Measurements from ENCODE around the gene SLC39A8. TPM values are rescaled to one million over a fixed set of nuclear protein-coding genes. Genes with fewer than 3 reads are reported as not detected.
"Not testable (repeated sequence)": the region's sequence is repeated elsewhere in the genome, so short reads cannot be mapped to it uniquely, and the experiment has no call there.

SLC39A8 gene
- 10 to 100 TPM; 56.8 to 76.5 TPM for total RNA-seq

- peak; percentile 89 to 90 for ATAC-seq
- peak; percentile 91 for DNase-seq (ENCODE audit: low spot score)
- H3K36me3 Mint-ChIP-seq = peaks cover 5% of the 10 kb centered on the region
- no peaks in the 10 kb centered on the region for H3K9me3 Mint-ChIP-seq
- H3K4me1 Mint-ChIP-seq (ENCODE audit: low read depth in 2 of 2) = peaks cover 32 to 34% of the 10 kb centered on the region in 2 donors
- H3K27me3 Mint-ChIP-seq = no peaks in the 10 kb centered on the region
- H3K4me3 Mint-ChIP-seq = peak within 1 kb of the TSS; percentile 92
- peak within 1 kb of the TSS; percentile 89 to 90 for H3K27ac Mint-ChIP-seq
Observed at GRCh38 chr4:102344954-102345794, at the start of gene SLC39A8. Gene SLC39A8 (minus strand): TSS chr4:102345482. CDS start chr4:102344662, 820 bp downstream.

DNA sequence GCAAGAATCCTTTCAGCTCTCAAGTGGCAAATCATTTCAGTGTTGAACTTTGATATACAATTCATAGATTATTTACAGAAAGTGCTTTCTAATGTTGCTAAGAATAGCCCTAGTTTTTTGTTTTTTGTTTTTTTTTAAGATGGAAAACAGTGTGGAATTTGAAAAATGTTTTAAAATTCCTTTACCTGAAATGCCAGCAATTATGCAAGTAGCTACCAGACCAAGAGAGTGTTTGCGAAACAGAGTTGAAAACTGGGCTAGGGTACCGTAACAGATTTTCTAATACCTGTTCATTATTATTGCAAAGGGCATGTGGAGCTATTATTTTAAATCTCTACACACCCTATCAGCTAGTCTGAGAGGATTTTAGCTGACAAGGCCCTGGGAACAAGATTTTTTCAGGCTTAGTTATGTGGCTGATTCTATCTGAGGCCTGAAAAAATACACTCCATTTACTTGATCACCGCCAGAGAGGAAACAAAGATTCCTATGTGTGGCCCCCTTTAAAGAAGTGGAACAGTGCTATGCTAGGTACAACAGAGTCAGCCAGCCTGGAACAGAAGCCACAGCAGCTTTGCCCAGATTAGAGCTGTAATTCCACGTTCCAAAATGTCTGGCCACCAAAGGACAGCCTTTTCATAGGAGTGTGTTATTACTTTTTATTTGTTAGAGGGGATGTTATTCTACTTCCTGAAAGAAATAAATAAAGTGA, 46.9 kb upstream of the SLC39A8 start:
- H3K27me3 Mint-ChIP-seq = peaks cover 3 to 10% of the 10 kb centered on the region in 2 donors
- DNase-seq (ENCODE audit: low spot score) (no peak), ATAC-seq (no peak)
- peaks cover 11 to 16% of the 10 kb centered on the region in 2 donors for H3K4me1 Mint-ChIP-seq (ENCODE audit: low read depth in 2 of 2)
- H3K36me3 Mint-ChIP-seq = no peaks in the 10 kb centered on the region
- H3K9me3 Mint-ChIP-seq = no peaks in the 10 kb centered on the region
- H3K27ac Mint-ChIP-seq = peak overlapping the region in 1 of 2 donors; percentile 77
- no peak overlapping the region for H3K4me3 Mint-ChIP-seq

DNA sequence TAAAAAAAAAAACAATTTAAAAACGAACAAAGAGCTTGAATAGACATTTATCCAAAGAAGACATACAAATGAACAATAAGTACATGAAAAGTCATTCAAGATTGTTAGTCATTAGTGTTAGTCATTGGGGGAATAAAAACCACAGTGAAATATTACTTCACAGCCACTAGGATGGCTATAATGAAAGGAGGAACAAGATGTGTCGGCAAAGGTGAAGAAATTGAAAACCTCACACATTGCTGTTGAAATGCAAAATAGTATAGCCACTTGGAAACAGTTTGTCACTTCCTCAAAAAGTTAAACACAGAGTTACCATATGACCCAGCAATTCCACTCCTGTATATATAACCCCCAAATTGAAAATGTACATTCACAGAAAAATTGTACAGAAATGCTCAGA, 45.2 kb upstream of the SLC39A8 start:
- Mint-ChIP-seq H3K9me3 (no peaks in the 10 kb centered on the region), H3K36me3 (no peaks in the 10 kb centered on the region), H3K27ac (peak overlapping the region; percentile 77 to 84), H3K4me1 (ENCODE audit: low read depth in 2 of 2) (peaks cover 11 to 16% of the 10 kb centered on the region in 2 donors), H3K4me3 (peak overlapping the region; percentile 42), H3K27me3 (peaks cover 7 to 18% of the 10 kb centered on the region in 2 donors)
- ATAC-seq (peak; percentile 97 to 98), DNase-seq (ENCODE audit: low spot score) (peak; percentile 63)

GRCh38 chr4:102388611-102389010, 43.3 kb upstream of the SLC39A8 start:
- Mint-ChIP-seq H3K27ac (no peak overlapping the region), H3K27me3 (peaks cover 9 to 18% of the 10 kb centered on the region in 2 donors), H3K9me3 (no peaks in the 10 kb centered on the region), H3K4me1 (ENCODE audit: low read depth in 2 of 2) (peaks cover 11 to 16% of the 10 kb centered on the region in 2 donors), H3K4me3 (no peak overlapping the region), H3K36me3 (no peaks in the 10 kb centered on the region)
- ATAC-seq (no peak), DNase-seq (ENCODE audit: low spot score) (no peak)

GRCh38 chr4:102387552-102388150, 42.4 kb upstream of the SLC39A8 start:
- no peak for DNase-seq (ENCODE audit: low spot score)
- Mint-ChIP-seq H3K27ac (no peak overlapping the region), H3K4me3 (no peak overlapping the region), H3K9me3 (no peaks in the 10 kb centered on the region), H3K4me1 (ENCODE audit: low read depth in 2 of 2) (peaks cover 11 to 16% of the 10 kb centered on the region in 2 donors), H3K36me3 (no peaks in the 10 kb centered on the region), H3K27me3 (peaks cover 13 to 24% of the 10 kb centered on the region in 2 donors)
- no peak for ATAC-seq

DNA sequence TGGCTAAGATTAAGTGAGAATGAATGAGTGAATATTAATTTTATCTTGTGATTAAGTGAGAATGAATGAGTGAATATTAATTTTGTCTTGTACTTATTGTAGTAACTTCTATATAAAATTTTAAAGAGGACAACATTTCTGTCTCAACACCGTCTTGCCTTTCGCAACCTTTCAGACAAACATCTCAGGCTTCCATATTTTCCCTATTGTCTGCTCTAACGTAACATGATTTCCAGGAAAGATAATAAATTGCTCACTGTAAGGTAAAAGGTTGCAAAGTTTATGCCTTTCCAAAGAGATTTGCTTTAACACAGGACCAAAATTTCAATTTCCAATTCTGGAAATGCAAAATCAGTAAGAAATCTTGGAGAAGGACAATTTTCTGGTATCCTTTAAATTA, 41.7 kb upstream of the SLC39A8 start:
- DNase-seq (ENCODE audit: low spot score) = no peak
- peaks cover 17 to 28% of the 10 kb centered on the region in 2 donors for H3K27me3 Mint-ChIP-seq
- peaks cover 11 to 16% of the 10 kb centered on the region in 2 donors for H3K4me1 Mint-ChIP-seq (ENCODE audit: low read depth in 2 of 2)
- H3K27ac Mint-ChIP-seq = no peak overlapping the region
- no peak overlapping the region for H3K4me3 Mint-ChIP-seq
- no peaks in the 10 kb centered on the region for H3K36me3 Mint-ChIP-seq
- ATAC-seq = no peak
- H3K9me3 Mint-ChIP-seq = no peaks in the 10 kb centered on the region

- not testable (repeated sequence) for H3K27ac Mint-ChIP-seq; H3K9me3 Mint-ChIP-seq; ATAC-seq; DNase-seq (ENCODE audit: low spot score); H3K4me3 Mint-ChIP-seq; H3K4me1 Mint-ChIP-seq (ENCODE audit: low read depth in 2 of 2)
- Mint-ChIP-seq H3K36me3 (peaks cover 12% of the 10 kb centered on the region), H3K27me3 (peaks cover 23 to 29% of the 10 kb centered on the region in 2 donors)
Observed at GRCh38 chr4:102380253-102380652, 35.0 kb upstream of the SLC39A8 start.

- no peak for ATAC-seq
- Mint-ChIP-seq H3K9me3 (no peaks in the 10 kb centered on the region), H3K4me3 (no peak overlapping the region), H3K36me3 (no peaks in the 10 kb centered on the region), H3K4me1 (ENCODE audit: low read depth in 2 of 2) (no peaks in the 10 kb centered on the region), H3K27ac (no peak overlapping the region), H3K27me3 (peaks cover 0 to 5% of the 10 kb centered on the region in 2 donors)
- DNase-seq (ENCODE audit: low spot score) = no peak
Observed at GRCh38 chr4:102362922-102363432, 17.7 kb upstream of the SLC39A8 start.

DNA sequence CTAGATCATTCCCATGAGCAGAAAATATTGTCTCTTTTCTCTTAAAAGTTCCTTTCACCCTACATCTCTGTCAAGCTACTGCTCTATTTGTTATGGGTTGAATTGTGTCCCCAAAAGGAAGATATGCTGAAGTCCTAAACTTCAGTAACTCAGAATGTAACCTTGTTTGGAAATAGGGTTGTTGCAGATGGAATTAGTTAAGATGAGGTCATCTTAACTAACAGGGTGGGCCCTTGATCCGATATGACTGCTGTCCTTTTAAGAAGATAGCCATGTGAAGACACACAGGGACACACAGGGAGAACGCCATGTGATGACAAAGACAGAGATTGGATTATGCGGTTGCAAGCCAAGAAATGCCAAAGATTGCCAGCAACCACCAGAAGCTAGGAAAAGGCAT, 12.8 kb upstream of the SLC39A8 start:
- ATAC-seq (no peak), DNase-seq (ENCODE audit: low spot score) (no peak)
- H3K27ac Mint-ChIP-seq = no peak overlapping the region
- H3K27me3 Mint-ChIP-seq = peaks cover 5 to 10% of the 10 kb centered on the region in 2 donors
- no peaks in the 10 kb centered on the region for H3K9me3 Mint-ChIP-seq
- no peaks in the 10 kb centered on the region for H3K36me3 Mint-ChIP-seq
- H3K4me1 Mint-ChIP-seq (ENCODE audit: low read depth in 2 of 2) = no peaks in the 10 kb centered on the region
- H3K4me3 Mint-ChIP-seq = no peak overlapping the region

DNA sequence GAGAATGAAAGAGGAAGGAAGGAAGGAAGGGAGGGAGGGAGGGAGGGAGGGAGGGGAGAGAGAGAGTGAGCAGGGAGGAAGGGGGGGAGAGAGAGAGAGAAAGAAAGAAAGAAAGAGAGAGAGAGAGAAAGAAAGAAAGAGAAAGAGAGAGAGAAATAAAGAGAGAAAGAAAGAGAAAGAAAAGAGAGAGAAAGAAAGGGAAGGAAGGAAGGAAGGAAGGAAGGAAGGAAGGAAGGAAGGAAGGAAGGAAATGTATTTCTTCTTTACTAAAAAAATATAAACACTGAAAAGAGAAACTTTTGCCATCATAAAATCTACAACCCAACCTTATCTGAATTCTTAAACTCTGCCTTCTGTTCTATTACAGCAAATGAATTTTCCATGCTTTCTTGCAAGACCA, 12.4 kb upstream of the SLC39A8 start:
- ATAC-seq; DNase-seq (ENCODE audit: low spot score); H3K36me3 Mint-ChIP-seq; H3K27ac Mint-ChIP-seq; H3K9me3 Mint-ChIP-seq; H3K4me1 Mint-ChIP-seq (ENCODE audit: low read depth in 2 of 2); H3K4me3 Mint-ChIP-seq: not testable (repeated sequence)
- peaks cover 5 to 12% of the 10 kb centered on the region in 2 donors for H3K27me3 Mint-ChIP-seq

DNA sequence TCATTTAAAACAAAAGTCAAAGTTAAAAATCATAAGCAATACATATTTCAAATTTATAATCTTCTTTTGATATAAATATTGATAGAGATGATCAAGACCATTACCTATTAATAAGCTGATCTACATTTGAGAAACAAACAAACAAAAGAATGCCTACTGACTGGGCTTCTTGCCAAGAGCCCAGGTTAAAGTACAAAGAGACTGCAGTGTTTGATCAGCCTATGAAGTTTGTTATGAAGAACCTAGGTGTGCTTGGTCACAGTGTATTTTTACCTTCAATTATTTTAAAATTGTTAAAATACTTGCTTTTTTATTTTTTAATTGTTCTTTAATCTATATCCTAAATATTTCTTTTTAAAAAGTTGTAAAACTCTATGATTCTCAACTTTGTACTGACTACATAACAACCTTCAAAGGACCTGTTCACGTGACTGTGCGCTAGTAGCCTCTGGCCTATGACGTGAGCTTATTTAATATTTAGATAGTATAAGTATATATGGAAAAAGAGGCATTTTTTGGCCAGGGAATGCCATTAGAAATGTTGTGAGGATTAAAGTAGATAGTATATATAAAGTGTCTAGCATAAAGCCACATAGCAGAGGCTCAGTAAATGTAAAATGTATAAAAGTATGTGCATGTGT, 11.4 kb upstream of the SLC39A8 start:
- H3K9me3 Mint-ChIP-seq = no peaks in the 10 kb centered on the region
- no peak overlapping the region for H3K4me3 Mint-ChIP-seq
- DNase-seq (ENCODE audit: low spot score) (no peak), ATAC-seq (no peak)
- H3K27ac Mint-ChIP-seq = no peak overlapping the region
- peaks cover 5 to 12% of the 10 kb centered on the region in 2 donors for H3K27me3 Mint-ChIP-seq
- no peaks in the 10 kb centered on the region for H3K36me3 Mint-ChIP-seq
- no peaks in the 10 kb centered on the region for H3K4me1 Mint-ChIP-seq (ENCODE audit: low read depth in 2 of 2)

DNA sequence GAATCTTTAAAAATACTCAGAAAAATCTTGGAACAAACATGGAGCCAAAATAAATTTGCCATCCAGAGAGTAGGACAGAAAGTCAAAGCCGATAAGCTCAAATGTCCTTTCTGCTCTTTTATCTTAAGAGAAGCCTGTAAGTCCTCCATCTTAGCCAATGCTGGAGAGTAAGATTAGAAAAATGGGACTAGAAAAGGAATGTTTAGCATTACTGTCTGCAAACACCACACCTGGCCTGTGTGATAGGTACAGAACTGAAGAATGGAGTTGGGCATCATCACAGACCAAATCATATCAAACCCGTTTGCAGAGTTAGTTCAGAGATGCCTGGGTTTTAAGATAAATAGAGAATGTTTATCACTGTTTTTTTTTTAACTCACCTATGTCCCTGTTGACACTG, 10.5 kb upstream of the SLC39A8 start:
- H3K4me3 Mint-ChIP-seq = no peak overlapping the region
- no peak for ATAC-seq

More for the DNA sequence above, 10.5 kb upstream of the SLC39A8 start:
- no peak for DNase-seq (ENCODE audit: low spot score)
- peaks cover 5 to 12% of the 10 kb centered on the region in 2 donors for H3K27me3 Mint-ChIP-seq
- H3K9me3 Mint-ChIP-seq = no peaks in the 10 kb centered on the region
- H3K27ac Mint-ChIP-seq = no peak overlapping the region
- H3K4me1 Mint-ChIP-seq (ENCODE audit: low read depth in 2 of 2) = no peaks in the 10 kb centered on the region
- no peaks in the 10 kb centered on the region for H3K36me3 Mint-ChIP-seq

All from natural killer cell treated with Interleukin-12 subunit alpha and Interleukin-12 subunit beta and Interleukin-15 and Interleukin-18, amount 100 ng/mL, for 72 hours (primary cell).